Progenitor cell of endocrine pancreas (in vitro differentiated cells): Measurements from ENCODE around the gene HOGA1. TPM values are rescaled to one million over a fixed set of nuclear protein-coding genes. Genes with fewer than 3 reads are reported as not detected.
A peak's percentile ranks its signal among the peaks of the same experiment; 100 is the strongest.

ENCODE experiments used
- DNase-seq: peaks from one replicate; pipeline ENCODE4 v3.0.0; 2021; ENCODE audit warnings: low spot score; ENCODE audit not compliant: unreplicated experiment
- H3K27ac Mint-ChIP-seq: 2 replicates; pipeline ENCODE4 v1.8.0; 2021; ENCODE audit warnings: mild to moderate bottlenecking, moderate library complexity, mixed read lengths
- H3K27me3 Mint-ChIP-seq: 2 replicates; pipeline ENCODE4 v1.8.0; 2021; ENCODE audit warnings: mixed read lengths
- H3K36me3 Mint-ChIP-seq: 2 replicates; pipeline ENCODE4 v1.8.0; 2022; ENCODE audit warnings: mixed read lengths; ENCODE audit not compliant: insufficient read depth
- H3K4me1 Mint-ChIP-seq: 2 replicates; pipeline ENCODE4 v1.8.0; 2021; ENCODE audit warnings: low read depth, mixed read lengths
- H3K4me3 Mint-ChIP-seq: 2 replicates; pipeline ENCODE4 v1.8.0; 2021; ENCODE audit warnings: low read depth, mild to moderate bottlenecking, moderate library complexity, mixed read lengths
- H3K9me3 Mint-ChIP-seq: 2 replicates; pipeline ENCODE4 v1.8.0; 2021; ENCODE audit warnings: low read depth, mixed read lengths
- CTCF ChIP-seq: fragments of 200-600 bp; sonication (generic); IDR thresholded peaks from one replicate; pipeline ENCODE4 v1.5.0; 2021; ENCODE audit warnings: antibody characterized with exemption, mild to moderate bottlenecking; ENCODE audit not compliant: unreplicated experiment
- total RNA-seq: library from RNA; stranded (reverse); gene quantifications from 2 replicates; pipeline ENCODE4 v1.2.1, GENCODE V29; 2021

The HOGA1 gene
- total RNA-seq, 1 donor from 2014 or later: 10.5 TPM

- Mint-ChIP-seq H3K27me3 (no peaks in the 10 kb centered on the region), H3K36me3 (peaks cover 2% of the 10 kb centered on the region), H3K4me1 (no peaks in the 10 kb centered on the region), H3K27ac (no peak overlapping the region), H3K9me3 (no peaks in the 10 kb centered on the region), H3K4me3 (no peak overlapping the region)
- DNase-seq: no peak
- no peak for TF ChIP-seq CTCF
Observed at GRCh38 chr10:97601268-97602215, 17.4 kb downstream of the HOGA1 start.

GRCh38 chr10:97607095-97607636, 23.0 kb downstream of the HOGA1 start:
- H3K4me3 Mint-ChIP-seq: no peak overlapping the region
- no peaks in the 10 kb centered on the region for H3K27me3 Mint-ChIP-seq
- no peak for DNase-seq
- no peak overlapping the region for H3K27ac Mint-ChIP-seq
- no peak for TF ChIP-seq CTCF
- H3K9me3 Mint-ChIP-seq: no peaks in the 10 kb centered on the region
- peaks cover 2% of the 10 kb centered on the region for H3K36me3 Mint-ChIP-seq
- H3K4me1 Mint-ChIP-seq: no peaks in the 10 kb centered on the region

- Mint-ChIP-seq H3K27me3 (no peaks in the 10 kb centered on the region), H3K4me1 (no peaks in the 10 kb centered on the region), H3K36me3 (peaks cover 2% of the 10 kb centered on the region), H3K4me3 (no peak overlapping the region), H3K27ac (no peak overlapping the region), H3K9me3 (no peaks in the 10 kb centered on the region)
- no peak for TF ChIP-seq CTCF
- no peak for DNase-seq
Observed at GRCh38 chr10:97608991-97609561, 24.9 kb downstream of the HOGA1 start.

- H3K4me1 Mint-ChIP-seq: no peaks in the 10 kb centered on the region
Observed at GRCh38 chr10:97611473-97611872, 27.3 kb downstream of the HOGA1 start.

More at GRCh38 chr10:97611473-97611872, 27.3 kb downstream of the HOGA1 start:
- Mint-ChIP-seq H3K36me3 (peaks cover 6% of the 10 kb centered on the region), H3K27me3 (no peaks in the 10 kb centered on the region), H3K27ac (peak overlapping the region; percentile 59), H3K4me3 (no peak overlapping the region), H3K9me3 (no peaks in the 10 kb centered on the region)
- TF ChIP-seq CTCF: no peak
- DNase-seq: no peak
